ENCODE measurements around the gene TPRG1L.
A peak's percentile ranks its signal among the peaks of the same experiment; 100 is the strongest.
"Not testable (repeated sequence)": the region's sequence is repeated elsewhere in the genome, so short reads cannot be mapped to it uniquely, and the experiment has no call there.

Gene TPRG1L

GRCh38 chr1:3624200-3625136, at the start of gene TPRG1L:
Gene TPRG1L, plus strand, starts transcription at chr1:3625015. Its CDS starts 58 bp downstream, at chr1:3625073.
- peak; percentile 50 for DNase-seq

GRCh38 chr1:3575515-3575914, 49.3 kb upstream of the TPRG1L start:
- DNase-seq, result not testable (repeated sequence)

- DNase-seq, result no peak
These were observed 48.8 kb upstream of the TPRG1L start for GRCh38 chr1:3575993-3576392.

GRCh38 chr1:3577300-3577699, 47.5 kb upstream of the TPRG1L start:
- no peak for DNase-seq

GRCh38 chr1:3577711-3578432, 46.9 kb upstream of the TPRG1L start:
- DNase-seq, result no peak

GRCh38 chr1:3578433-3578805, 46.4 kb upstream of the TPRG1L start:
- DNase-seq, result no peak

GRCh38 chr1:3578906-3579305, 45.9 kb upstream of the TPRG1L start:
- DNase-seq, result no peak

- DNase-seq, result no peak
These were observed 45.2 kb upstream of the TPRG1L start for GRCh38 chr1:3579626-3580025.

GRCh38 chr1:3580231-3580630, 44.6 kb upstream of the TPRG1L start:
- no peak for DNase-seq

GRCh38 chr1:3581296-3582036, 43.3 kb upstream of the TPRG1L start:
- DNase-seq, result no peak

GRCh38 chr1:3583751-3584150, 41.1 kb upstream of the TPRG1L start:
- not testable (repeated sequence) for DNase-seq

- no peak for DNase-seq
These were observed 39.9 kb upstream of the TPRG1L start for GRCh38 chr1:3584915-3585314.

- not testable (repeated sequence) for DNase-seq
These were observed 39.4 kb upstream of the TPRG1L start for GRCh38 chr1:3585353-3585868.

GRCh38 chr1:3585940-3586568, 38.8 kb upstream of the TPRG1L start:
- no peak for DNase-seq

GRCh38 chr1:3586986-3587759, 37.6 kb upstream of the TPRG1L start:
- no peak for DNase-seq

- DNase-seq, result no peak
These were observed 36.4 kb upstream of the TPRG1L start for GRCh38 chr1:3588395-3588794.

GRCh38 chr1:3590139-3590763, 34.6 kb upstream of the TPRG1L start:
- DNase-seq, result no peak

GRCh38 chr1:3590951-3591865, 33.6 kb upstream of the TPRG1L start:
- DNase-seq, result no peak

- no peak for DNase-seq
These were observed 31.5 kb upstream of the TPRG1L start for GRCh38 chr1:3593334-3593733.

- no peak for DNase-seq
These were observed 31.1 kb upstream of the TPRG1L start for GRCh38 chr1:3593745-3594144.

Measured in SIG-M5 (cell line).